PFSK-1 (cell line): ENCODE measurements around the gene ESR2.

Experiments
- FOXP2 ChIP-seq: optimal IDR thresholded peaks from 2 replicates; pipeline ENCODE3; 2011; ENCODE audit warnings: borderline replicate concordance, control low read depth, inconsistent platforms; ENCODE audit not compliant: insufficient read depth; ENCODE audit errors: extremely low read length, extremely low read depth
- POLR2AphosphoS5 ChIP-seq: IDR thresholded peaks from 2 replicates; pipeline ENCODE4 v1.6.1; 2012; ENCODE audit warnings: low read depth, mild to moderate bottlenecking, control low read depth, low read length, moderate library complexity
- SIN3A ChIP-seq: IDR thresholded peaks from 2 replicates; pipeline ENCODE4 v1.6.1; 2012; ENCODE audit warnings: mild to moderate bottlenecking, low read length, moderate library complexity, borderline replicate concordance; ENCODE audit not compliant: insufficient read depth
- TAF1 ChIP-seq: IDR thresholded peaks from 2 replicates; pipeline ENCODE4 v1.6.1; 2012; ENCODE audit warnings: low read length, control low read depth, borderline replicate concordance; ENCODE audit not compliant: insufficient read depth

DNA sequence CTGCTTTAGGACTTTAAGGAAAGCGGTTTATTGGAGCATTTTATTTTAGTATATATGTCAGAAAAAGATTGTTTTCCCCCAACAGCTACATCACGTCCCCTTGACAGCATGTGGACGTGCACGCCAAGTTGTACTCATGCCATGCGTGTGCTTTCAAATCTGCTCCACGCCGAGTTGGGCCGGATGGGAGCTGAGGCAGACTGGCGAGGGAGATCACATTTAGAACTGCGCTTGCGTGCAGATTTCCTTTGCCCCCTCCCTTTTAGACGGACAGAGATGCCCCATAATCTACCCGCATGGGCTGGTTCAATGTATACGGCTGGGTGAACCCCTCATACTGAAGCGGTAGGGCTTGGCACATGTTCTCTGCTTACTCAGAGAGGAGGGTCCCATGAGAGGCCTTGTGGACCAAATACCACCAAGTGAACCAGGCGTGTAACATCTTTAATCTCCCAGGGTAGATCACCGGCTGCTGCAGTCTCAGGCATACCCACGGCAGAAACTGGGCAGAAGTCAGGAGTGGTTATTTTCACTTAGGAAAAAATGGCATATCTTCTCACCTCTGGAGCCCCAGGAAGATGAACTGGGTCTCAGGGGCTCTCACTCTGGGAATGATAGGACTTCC is 92.1 kb downstream of the ESR2 start:
- TF ChIP-seq SIN3A (no peak), TAF1 (no peak), POLR2AphosphoS5 (no peak), FOXP2 (no peak)
